HL-60/S4 treated with retinoic acid at 250 ng/mL for 4 days and 3 days (cell line): ENCODE data around the gene RDH14.

ENCODE experiments used
- in situ Hi-C: fragments of 300-500 bp; cut with MboI; formaldehyde crosslinking; loops from 2 replicates; pipeline ENCODE4 v1.7.0; 2022; ENCODE audit warnings: low sequenced_read_pairs

RDH14 gene

GRCh38 chr2:18525236-18525635 is 35.2 kb downstream of the RDH14 start:
- in situ Hi-C loops: no loop called here

- in situ Hi-C loops: loop anchor here (25.0 kb wide), 2 partner anchors 840 to 1340 kb away; partner anchors contain the start of gene OSR1
Observed at GRCh38 chr2:18522484-18523146, 37.8 kb downstream of the RDH14 start.

- in situ Hi-C loops: loop anchor here (25.0 kb wide), 2 partner anchors 842 to 1342 kb away; partner anchors contain the start of gene OSR1
Observed at GRCh38 chr2:18520451-18521425, 39.7 kb downstream of the RDH14 start.

GRCh38 chr2:18519914-18520450 is 40.5 kb downstream of the RDH14 start:
- in situ Hi-C loops: loop anchor here (25.0 kb wide), 2 partner anchors 842 to 1342 kb away; partner anchors contain the start of gene OSR1

- in situ Hi-C loops: loop anchor here (25.0 kb wide), 2 partner anchors 844 to 1344 kb away; partner anchors contain the start of gene OSR1
Observed at GRCh38 chr2:18518116-18519111, 42.0 kb downstream of the RDH14 start.

- in situ Hi-C loops: loop anchor here (25.0 kb wide), 2 partner anchors 845 to 1345 kb away; partner anchors contain the start of gene OSR1
Observed at GRCh38 chr2:18517386-18517785, 43.1 kb downstream of the RDH14 start.

GRCh38 chr2:18516112-18516511 is 44.3 kb downstream of the RDH14 start:
- in situ Hi-C loops: loop anchor here (25.0 kb wide), 2 partner anchors 846 to 1346 kb away; partner anchors contain the start of gene OSR1

- in situ Hi-C loops: loop anchor here (25.0 kb wide), 2 partner anchors 848 to 1348 kb away; partner anchors contain the start of gene OSR1
Observed at GRCh38 chr2:18514526-18515461, 45.7 kb downstream of the RDH14 start.

- in situ Hi-C loops: loop anchor here (25.0 kb wide), 2 partner anchors 852 to 1352 kb away; partner anchors contain the start of gene OSR1
Observed at GRCh38 chr2:18510775-18511174, 49.7 kb downstream of the RDH14 start.

GRCh38 chr2:18506883-18507509 is 53.5 kb downstream of the RDH14 start:
- in situ Hi-C loops: loop anchor here (25.0 kb wide), 2 partner anchors 855 to 1355 kb away; partner anchors contain the start of gene OSR1

- in situ Hi-C loops: loop anchor here (25.0 kb wide), 2 partner anchors 856 to 1356 kb away; partner anchors contain the start of gene OSR1
Observed at GRCh38 chr2:18505703-18506341, 54.6 kb downstream of the RDH14 start.
